NOMO-1 treated with dmso at 0.1 percent for 144 hours (cell line): ENCODE data around the gene SLC47A1.
"Not testable (repeated sequence)": the region's sequence is repeated elsewhere in the genome, so short reads cannot be mapped to it uniquely, and the experiment has no call there.

Experiments
- DNase-seq: peaks from one replicate; lab custom pipeline; 2025; ENCODE audit not compliant: unreplicated experiment; lab: John Stamatoyannopoulos, UW

Gene SLC47A1

GRCh38 chr17:19551591-19552148 lies 18.0 kb downstream of the SLC47A1 start:
- no peak for DNase-seq

GRCh38 chr17:19553036-19553435 lies 19.4 kb downstream of the SLC47A1 start:
- no peak for DNase-seq

GRCh38 chr17:19554393-19554792 lies 20.7 kb downstream of the SLC47A1 start:
- DNase-seq: no peak

- no peak for DNase-seq
These were observed 22.1 kb downstream of the SLC47A1 start for GRCh38 chr17:19555746-19556145.

GRCh38 chr17:19558946-19559345 lies 25.3 kb downstream of the SLC47A1 start:
- DNase-seq: no peak

GRCh38 chr17:19561697-19562318 lies 28.2 kb downstream of the SLC47A1 start:
- no peak for DNase-seq

GRCh38 chr17:19565817-19566575 lies 32.3 kb downstream of the SLC47A1 start:
- DNase-seq: no peak

- DNase-seq: no peak
These were observed 33.8 kb downstream of the SLC47A1 start for GRCh38 chr17:19567216-19568015.

- no peak for DNase-seq
These were observed 34.3 kb downstream of the SLC47A1 start for GRCh38 chr17:19568016-19568350.

- DNase-seq: no peak
These were observed 36.3 kb downstream of the SLC47A1 start for GRCh38 chr17:19569785-19570543.

- DNase-seq: peak; percentile 24
These were observed 36.9 kb downstream of the SLC47A1 start for GRCh38 chr17:19570544-19571062.

GRCh38 chr17:19573075-19573474 lies 39.4 kb downstream of the SLC47A1 start:
- DNase-seq: peak; percentile 17

GRCh38 chr17:19574956-19575355 lies 41.3 kb downstream of the SLC47A1 start:
- DNase-seq: no peak

GRCh38 chr17:19578545-19578944 lies 44.9 kb downstream of the SLC47A1 start:
- DNase-seq: no peak

- no peak for DNase-seq
These were observed 45.6 kb downstream of the SLC47A1 start for GRCh38 chr17:19579192-19579761.

GRCh38 chr17:19579867-19580565 lies 46.4 kb downstream of the SLC47A1 start:
- DNase-seq: no peak

- DNase-seq: not testable (repeated sequence)
These were observed 46.9 kb downstream of the SLC47A1 start for GRCh38 chr17:19580566-19580920.

- not testable (repeated sequence) for DNase-seq
These were observed 48.5 kb downstream of the SLC47A1 start for GRCh38 chr17:19582152-19582551.

- no peak for DNase-seq
These were observed 50.2 kb downstream of the SLC47A1 start for GRCh38 chr17:19583871-19584270.

GRCh38 chr17:19590451-19590850 lies 56.8 kb downstream of the SLC47A1 start:
- DNase-seq: no peak
